Mesenchymal stem cell (in vitro differentiated cells and primary cell): ENCODE measurements around the gene MLEC.
A peak's percentile ranks its signal among the peaks of the same experiment; 100 is the strongest.

Experiments used
- DNase-seq: peaks from one replicate; pipeline ENCODE4 v3.0.0-alpha.2; 2013
- H2AFZ ChIP-seq: one replicate; pipeline ENCODE4 v1.6.1; 2013; ENCODE audit warnings: low read depth, mild to moderate bottlenecking, control low read depth, inconsistent platforms, low read length, moderate library complexity
- H2AK5ac ChIP-seq: 2 replicates; pipeline ENCODE4 v1.6.1; 2013; ENCODE audit warnings: low read length, moderate library complexity, mild to moderate bottlenecking, inconsistent platforms; ENCODE audit not compliant: severe bottlenecking
- H2BK120ac ChIP-seq: one replicate; pipeline ENCODE4 v1.6.1; 2013; ENCODE audit warnings: low read depth, mild to moderate bottlenecking, inconsistent platforms, low read length, moderate library complexity
- H2BK12ac ChIP-seq, 2 experiments: one replicate each; pipeline ENCODE4 v1.6.1; 2013; ENCODE audit warnings: inconsistent platforms in 2 of 2, low read length in 2 of 2, mild to moderate bottlenecking in 2 of 2, moderate library complexity in 2 of 2, control low read depth in 1 of 2
- H2BK15ac ChIP-seq: one replicate; pipeline ENCODE4 v1.6.1; 2013; ENCODE audit warnings: mild to moderate bottlenecking, low read depth, inconsistent platforms; ENCODE audit not compliant: poor library complexity, severe bottlenecking
- H2BK5ac ChIP-seq: 2 replicates; pipeline ENCODE4 v1.6.1; 2013; ENCODE audit warnings: low read depth, mild to moderate bottlenecking, low read length, control low read depth, inconsistent platforms; ENCODE audit not compliant: poor library complexity, severe bottlenecking
- H3K14ac ChIP-seq, 2 experiments: one replicate each; pipeline ENCODE4 v1.6.1; 2013; ENCODE audit warnings: inconsistent platforms in 2 of 2, low read length in 2 of 2, control low read depth in 1 of 2, mild to moderate bottlenecking in 1 of 2, moderate library complexity in 1 of 2
- H3K18ac ChIP-seq, 2 experiments: one replicate each; pipeline ENCODE4 v1.6.1; 2013; ENCODE audit warnings: inconsistent platforms in 2 of 2, low read length in 2 of 2, control low read depth in 1 of 2, low read depth in 1 of 2, mild to moderate bottlenecking in 1 of 2
- H3K23ac ChIP-seq, 2 experiments: one replicate each; pipeline ENCODE4 v1.6.1; 2013; ENCODE audit warnings: inconsistent platforms in 2 of 2, low read length in 2 of 2, mild to moderate bottlenecking in 2 of 2, moderate library complexity in 2 of 2, control low read depth in 1 of 2
- H3K27ac ChIP-seq: 2 replicates; pipeline ENCODE4 v1.5.1; 2013; ENCODE audit warnings: mild to moderate bottlenecking, moderate library complexity, low read length, control low read depth, inconsistent platforms; ENCODE audit not compliant: poor library complexity, severe bottlenecking
- H3K27me3 ChIP-seq, 2 experiments: 2 replicates each; pipeline versions ENCODE4 v1.6.1 to v1.7.0; 2013; ENCODE audit warnings: low read length in 2 of 2, mild to moderate bottlenecking in 2 of 2, moderate library complexity in 2 of 2, control low read depth in 1 of 2, inconsistent platforms in 1 of 2; ENCODE audit not compliant: control insufficient read depth in 1 of 2, insufficient read depth in 1 of 2
- H3K36me3 ChIP-seq, 2 experiments: 2 replicates each; pipeline versions ENCODE4 v1.6.1 to v1.7.0; 2013; ENCODE audit warnings: low read length in 2 of 2, control low read depth in 1 of 2, inconsistent platforms in 1 of 2, low read depth in 1 of 2, mild to moderate bottlenecking in 1 of 2; ENCODE audit not compliant: insufficient read depth in 2 of 2, control insufficient read depth in 1 of 2
- H3K4ac ChIP-seq, 2 experiments: one replicate each; pipeline ENCODE4 v1.6.1; 2013; ENCODE audit warnings: inconsistent platforms in 2 of 2, low read length in 2 of 2, mild to moderate bottlenecking in 2 of 2, moderate library complexity in 2 of 2, control low read depth in 1 of 2, low read depth in 1 of 2
- H3K4me1 ChIP-seq: 2 replicates; pipeline ENCODE4 v1.6.1; 2013; ENCODE audit warnings: low read depth, low read length, control low read depth; ENCODE audit not compliant: control insufficient read depth, insufficient read depth
- H3K4me2 ChIP-seq: 2 replicates; pipeline ENCODE4 v1.6.1; 2013; ENCODE audit warnings: low read length, mild to moderate bottlenecking, inconsistent platforms; ENCODE audit not compliant: poor library complexity, severe bottlenecking
- H3K4me3 ChIP-seq, 2 experiments: 2 replicates each; pipeline versions ENCODE4 v1.5.1 to v1.7.0; 2013; ENCODE audit warnings: low read length in 2 of 2, mild to moderate bottlenecking in 2 of 2, control low read depth in 1 of 2, low read depth in 1 of 2; ENCODE audit not compliant: insufficient read depth in 1 of 2
- H3K79me1 ChIP-seq: replicated peaks from 2 replicates; pipeline ENCODE4 v1.6.1; 2013; ENCODE audit warnings: mild to moderate bottlenecking, control low read depth, low read length, inconsistent platforms; ENCODE audit not compliant: poor library complexity, severe bottlenecking
- H3K9ac ChIP-seq: 2 replicates; pipeline ENCODE4 v1.7.0; 2013; ENCODE audit warnings: mild to moderate bottlenecking, low read length, moderate library complexity
- H3K9me3 ChIP-seq: 2 replicates; pipeline ENCODE4 v1.7.0; 2013; ENCODE audit warnings: mild to moderate bottlenecking, low read length; ENCODE audit not compliant: control insufficient read depth
- H4K8ac ChIP-seq: one replicate; pipeline ENCODE4 v1.6.1; 2013; ENCODE audit warnings: inconsistent platforms, mild to moderate bottlenecking, low read length, moderate library complexity
- H4K91ac ChIP-seq: one replicate; pipeline ENCODE4 v1.6.1; 2013; ENCODE audit warnings: mild to moderate bottlenecking, low read length, inconsistent platforms
- WGBS: methylation state at CpG from one replicate; pipeline ENCODE4 v1.1.7; 2013; ENCODE audit warnings: mixed read lengths; 5-methylcytosine and 5-hydroxymethylcytosine counted together

Gene MLEC

GRCh38 chr12:120658286-120659150, 28.4 kb upstream of the MLEC start:
- Histone ChIP-seq H2BK120ac (no peak overlapping the region), H3K9me3 (peaks cover 7% of the 10 kb centered on the region), H3K18ac (no peak overlapping the region), H3K27ac (no peak overlapping the region), H4K8ac (no peak overlapping the region), H2BK5ac (no peak overlapping the region), H2AK5ac (no peak overlapping the region), H3K9ac (no peak overlapping the region), H3K27me3 (peaks cover 46 to 59% of the 10 kb centered on the region in 2 experiments), H3K79me1 (no peaks in the 10 kb centered on the region), H2AFZ (no peak overlapping the region), H4K91ac (no peak overlapping the region), H3K36me3 (no peaks in the 10 kb centered on the region), H2BK15ac (no peak overlapping the region), H3K14ac (no peak overlapping the region), H3K23ac (no peak overlapping the region), H3K4me1 (peaks cover 2% of the 10 kb centered on the region), H3K4me2 (no peak overlapping the region), H3K4ac (no peak overlapping the region), H3K4me3 (peak overlapping the region in 1 of 2 experiments; percentile 33), H2BK12ac (no peak overlapping the region)
- 88% methylated on average over 22 of the region's 22 CpGs for WGBS
- DNase-seq = no peak

- Histone ChIP-seq H3K27ac (no peak overlapping the region), H3K14ac (no peak overlapping the region), H4K91ac (no peak overlapping the region), H2BK5ac (no peak overlapping the region), H3K23ac (no peak overlapping the region), H2BK120ac (no peak overlapping the region), H3K4me2 (no peak overlapping the region), H3K36me3 (no peaks in the 10 kb centered on the region), H3K27me3 (peaks cover 42 to 64% of the 10 kb centered on the region in 2 experiments), H3K4me1 (peaks cover 2% of the 10 kb centered on the region), H3K9ac (no peak overlapping the region), H4K8ac (no peak overlapping the region), H2BK15ac (no peak overlapping the region), H3K9me3 (peaks cover 7% of the 10 kb centered on the region), H2AK5ac (no peak overlapping the region), H2AFZ (no peak overlapping the region), H2BK12ac (no peak overlapping the region), H3K4me3 (no peak overlapping the region), H3K4ac (no peak overlapping the region), H3K79me1 (no peaks in the 10 kb centered on the region), H3K18ac (no peak overlapping the region)
- 70% methylated on average over 8 of the region's 8 CpGs for WGBS
- no peak for DNase-seq
Observed at GRCh38 chr12:120659151-120659525, 27.8 kb upstream of the MLEC start.

- Histone ChIP-seq H3K9ac (no peak overlapping the region), H3K4me2 (no peak overlapping the region), H2BK12ac (no peak overlapping the region), H3K36me3 (no peaks in the 10 kb centered on the region), H3K4ac (no peak overlapping the region), H3K14ac (no peak overlapping the region), H2AFZ (no peak overlapping the region), H3K4me3 (no peak overlapping the region), H3K23ac (no peak overlapping the region), H3K9me3 (peaks cover 7% of the 10 kb centered on the region), H2AK5ac (no peak overlapping the region), H2BK5ac (no peak overlapping the region), H2BK15ac (no peak overlapping the region), H3K27ac (no peak overlapping the region), H3K79me1 (no peaks in the 10 kb centered on the region), H4K91ac (no peak overlapping the region), H3K4me1 (peaks cover 2% of the 10 kb centered on the region), H3K27me3 (peaks cover 39 to 58% of the 10 kb centered on the region in 2 experiments), H2BK120ac (no peak overlapping the region), H4K8ac (no peak overlapping the region), H3K18ac (no peak overlapping the region)
- no peak for DNase-seq
- 88% methylated on average over 2 of the region's 2 CpGs for whole genome bisulfite sequencing
Observed at GRCh38 chr12:120661432-120661831, 25.5 kb upstream of the MLEC start.

- no peak overlapping the region for H2BK15ac ChIP-seq
- no peak overlapping the region for H3K4ac ChIP-seq
- H3K18ac ChIP-seq = no peak overlapping the region
- no peak overlapping the region for H3K23ac ChIP-seq
- no peak for DNase-seq
- no peak overlapping the region for H2AK5ac ChIP-seq
- no peak overlapping the region for H2AFZ ChIP-seq
- H3K9me3 ChIP-seq = peaks cover 7% of the 10 kb centered on the region
- H3K4me1 ChIP-seq = peaks cover 2% of the 10 kb centered on the region
- H2BK12ac ChIP-seq = no peak overlapping the region
- no peak overlapping the region for H3K4me2 ChIP-seq
- no peak overlapping the region for H3K9ac ChIP-seq
- H3K79me1 ChIP-seq = no peaks in the 10 kb centered on the region
- H4K91ac ChIP-seq = no peak overlapping the region
- 79% methylated on average over 3 of the region's 3 CpGs for WGBS
- H3K4me3 ChIP-seq = no peak overlapping the region
- no peak overlapping the region for H3K27ac ChIP-seq
- H3K27me3 ChIP-seq = peaks cover 35 to 49% of the 10 kb centered on the region in 2 experiments
- H2BK5ac ChIP-seq = no peak overlapping the region
- no peak overlapping the region for H2BK120ac ChIP-seq
- no peaks in the 10 kb centered on the region for H3K36me3 ChIP-seq
- H3K14ac ChIP-seq = no peak overlapping the region
- no peak overlapping the region for H4K8ac ChIP-seq
Observed at GRCh38 chr12:120662879-120663278, 24.1 kb upstream of the MLEC start.
